Neuronal stem cell (in vitro differentiated cells): ENCODE measurements around the gene TMPRSS3.

ENCODE experiments used
- DNase-seq: peaks from one replicate; pipeline ENCODE4 v3.0.0-alpha.2; 2013; ENCODE audit warnings: low spot score
- H2AFZ ChIP-seq: one replicate; pipeline ENCODE4 v1.6.1; 2013; ENCODE audit warnings: mild to moderate bottlenecking, low read length, inconsistent platforms
- H2AK5ac ChIP-seq: 2 replicates; pipeline ENCODE4 v1.6.1; 2013; ENCODE audit warnings: low read depth, mild to moderate bottlenecking, inconsistent platforms, low read length, moderate library complexity, mixed read lengths
- H2BK120ac ChIP-seq: 2 replicates; pipeline ENCODE4 v1.6.1; 2013; ENCODE audit warnings: low read depth, mild to moderate bottlenecking, inconsistent platforms, low read length, moderate library complexity, mixed read lengths
- H2BK12ac ChIP-seq: one replicate; pipeline ENCODE4 v1.6.1; 2013; ENCODE audit warnings: low read length, inconsistent platforms
- H2BK15ac ChIP-seq: 2 replicates; pipeline ENCODE4 v1.6.1; 2013; ENCODE audit warnings: mild to moderate bottlenecking, low read length, inconsistent platforms, mixed read lengths
- H2BK5ac ChIP-seq: one replicate; pipeline ENCODE4 v1.6.1; 2013; ENCODE audit warnings: inconsistent platforms, mild to moderate bottlenecking, low read length, moderate library complexity
- H3K14ac ChIP-seq: one replicate; pipeline ENCODE4 v1.6.1; 2013; ENCODE audit warnings: low read length, inconsistent platforms
- H3K18ac ChIP-seq: 2 replicates; pipeline ENCODE4 v1.6.1; 2013; ENCODE audit warnings: low read length, inconsistent platforms
- H3K23ac ChIP-seq: 2 replicates; pipeline ENCODE4 v1.6.1; 2013; ENCODE audit warnings: low read depth, mild to moderate bottlenecking, mixed read lengths, low read length, inconsistent platforms; ENCODE audit not compliant: poor library complexity
- H3K27ac ChIP-seq: replicated peaks from 3 replicates; pipeline ENCODE4 v1.5.1; 2013; ENCODE audit warnings: low read length, inconsistent platforms
- H3K27me3 ChIP-seq, 3 experiments: 2 replicates each; pipeline ENCODE4 v1.6.1; 2013; ENCODE audit warnings: low read length in 3 of 3, mild to moderate bottlenecking in 2 of 3, inconsistent platforms in 1 of 3, low read depth in 1 of 3, mixed read lengths in 1 of 3, moderate library complexity in 1 of 3; ENCODE audit not compliant: control insufficient read depth in 3 of 3, insufficient read depth in 3 of 3
- H3K36me3 ChIP-seq, 2 donors: replicated peaks in 1 of 2; 2 replicates each; pipeline ENCODE4 v1.6.1; 2013; ENCODE audit warnings: low read length in 2 of 2; ENCODE audit not compliant: control insufficient read depth in 2 of 2, insufficient read depth in 2 of 2
- H3K4ac ChIP-seq: 2 replicates; pipeline ENCODE4 v1.6.1; 2013; ENCODE audit warnings: inconsistent platforms, mild to moderate bottlenecking, low read length, moderate library complexity
- H3K4me1 ChIP-seq, 2 donors: 1 replicate in 1 of 2; 2 replicates in 1 of 2; pipeline ENCODE4 v1.6.1; 2013; ENCODE audit warnings: low read length in 2 of 2, low read depth in 1 of 2; ENCODE audit not compliant: control insufficient read depth in 2 of 2, insufficient read depth in 1 of 2
- H3K4me2 ChIP-seq: one replicate; pipeline ENCODE4 v1.6.1; 2013; ENCODE audit warnings: mild to moderate bottlenecking, low read length, inconsistent platforms; ENCODE audit not compliant: insufficient read depth, poor library complexity, severe bottlenecking
- H3K4me3 ChIP-seq, 2 donors: 2 replicates each; pipeline ENCODE4 v1.5.1; 2013; ENCODE audit warnings: low read length in 2 of 2, mild to moderate bottlenecking in 2 of 2, inconsistent platforms in 1 of 2, moderate library complexity in 1 of 2
- H3K79me1 ChIP-seq: one replicate; pipeline ENCODE4 v1.6.1; 2013; ENCODE audit warnings: low read depth, mild to moderate bottlenecking, inconsistent platforms, low read length, moderate library complexity
- H3K9ac ChIP-seq: one replicate; pipeline ENCODE4 v1.6.1; 2013; ENCODE audit warnings: mild to moderate bottlenecking, low read depth, low read length, inconsistent platforms; ENCODE audit not compliant: poor library complexity
- H3K9me3 ChIP-seq, 2 donors: replicated peaks in 1 of 2; 2 replicates each; pipeline versions ENCODE3 to v1.6.1; 2013; ENCODE audit warnings: low read length in 2 of 2, mild to moderate bottlenecking in 2 of 2, inconsistent platforms in 1 of 2, low read depth in 1 of 2, mixed read lengths in 1 of 2, moderate library complexity in 1 of 2; ENCODE audit not compliant: control insufficient read depth in 2 of 2, insufficient read depth in 1 of 2
- H4K8ac ChIP-seq: one replicate; pipeline ENCODE4 v1.6.1; 2013; ENCODE audit warnings: low read depth, mild to moderate bottlenecking, inconsistent platforms, low read length, moderate library complexity
- H4K91ac ChIP-seq: one replicate; pipeline ENCODE4 v1.6.1; 2013; ENCODE audit warnings: low read length, low read depth, mild to moderate bottlenecking, inconsistent platforms; ENCODE audit not compliant: poor library complexity
- whole genome bisulfite sequencing, 2 donors: extraction: QIAGEN DNeasy Blood & Tissue Kit; methylation state at CpG; one replicate each; pipeline ENCODE4 v1.1.7; 2013; ENCODE audit warnings: missing lambda C conversion rate in 2 of 2, mixed read lengths in 1 of 2; ENCODE audit not compliant: insufficient read length in 2 of 2, insufficient replicate concordance in 1 of 2; ENCODE audit errors: extremely low coverage in 2 of 2; 5-methylcytosine and 5-hydroxymethylcytosine counted together

Gene TMPRSS3

GRCh38 chr21:42336054-42336453 lies 59.8 kb downstream of the TMPRSS3 start:
- no CpG with 5 or more reads among the region's 10 CpGs for WGBS, 2 donors
- Histone ChIP-seq H3K23ac (no peak overlapping the region), H2BK12ac (no peak overlapping the region), H3K4me3 (no peak overlapping the region), H3K36me3 (no peaks in the 10 kb centered on the region), H3K27me3 (no peaks in the 10 kb centered on the region), H3K27ac (no peak overlapping the region), H2BK5ac (no peak overlapping the region), H2BK120ac (no peak overlapping the region), H3K18ac (no peak overlapping the region), H3K9me3 (peaks cover 0 to 5% of the 10 kb centered on the region in 2 donors), H3K9ac (no peak overlapping the region), H2AFZ (peak overlapping the region; percentile 24), H3K14ac (no peak overlapping the region), H4K8ac (no peak overlapping the region), H3K4me1 (peaks cover 0 to 5% of the 10 kb centered on the region in 2 donors), H2BK15ac (no peak overlapping the region), H2AK5ac (no peak overlapping the region), H3K79me1 (no peaks in the 10 kb centered on the region), H3K4me2 (no peak overlapping the region), H3K4ac (no peak overlapping the region), H4K91ac (no peak overlapping the region)
- no peak for DNase-seq

GRCh38 chr21:42332557-42333317 lies 63.1 kb downstream of the TMPRSS3 start:
- Histone ChIP-seq H3K9ac (no peak overlapping the region), H3K18ac (no peak overlapping the region), H3K23ac (no peak overlapping the region), H2BK12ac (no peak overlapping the region), H2AFZ (no peak overlapping the region), H3K4me2 (no peak overlapping the region), H3K4ac (no peak overlapping the region), H3K14ac (no peak overlapping the region), H3K9me3 (peaks cover 0 to 5% of the 10 kb centered on the region in 2 donors), H2BK5ac (no peak overlapping the region), H2AK5ac (no peak overlapping the region), H3K36me3 (no peaks in the 10 kb centered on the region), H4K8ac (no peak overlapping the region), H2BK120ac (no peak overlapping the region), H3K27me3 (no peaks in the 10 kb centered on the region), H3K4me3 (no peak overlapping the region), H3K27ac (no peak overlapping the region), H3K79me1 (no peaks in the 10 kb centered on the region), H2BK15ac (no peak overlapping the region), H3K4me1 (peaks cover 0 to 2% of the 10 kb centered on the region in 2 donors), H4K91ac (no peak overlapping the region)
- no peak for DNase-seq
- no CpG with 5 or more reads among the region's 5 CpGs for WGBS, 2 donors

GRCh38 chr21:42331660-42332059 lies 64.2 kb downstream of the TMPRSS3 start:
- no peak overlapping the region for H3K4me3 ChIP-seq
- H3K14ac ChIP-seq: no peak overlapping the region
- H4K8ac ChIP-seq: no peak overlapping the region
- H3K9me3 ChIP-seq: peaks cover 0 to 5% of the 10 kb centered on the region in 2 donors
- H3K18ac ChIP-seq: no peak overlapping the region
- no peak overlapping the region for H4K91ac ChIP-seq
- no peak overlapping the region for H2AK5ac ChIP-seq
- H2BK12ac ChIP-seq: no peak overlapping the region
- H3K4me2 ChIP-seq: no peak overlapping the region
- no peaks in the 10 kb centered on the region for H3K36me3 ChIP-seq
- no peak overlapping the region for H2BK5ac ChIP-seq
- no peak overlapping the region for H3K4ac ChIP-seq
- DNase-seq: no peak
- no peak overlapping the region for H3K9ac ChIP-seq
- no peaks in the 10 kb centered on the region for H3K79me1 ChIP-seq
- no peak overlapping the region for H3K27ac ChIP-seq
- no peaks in the 10 kb centered on the region for H3K27me3 ChIP-seq
- H3K23ac ChIP-seq: no peak overlapping the region
- H2BK15ac ChIP-seq: no peak overlapping the region
- H2BK120ac ChIP-seq: no peak overlapping the region
- H3K4me1 ChIP-seq: peaks cover 0 to 2% of the 10 kb centered on the region in 2 donors
- H2AFZ ChIP-seq: no peak overlapping the region

- WGBS, 2 donors: no CpG with 5 or more reads among the region's 4 CpGs
These were observed 65.2 kb downstream of the TMPRSS3 start for GRCh38 chr21:42330380-42331371.

More at GRCh38 chr21:42330380-42331371, 65.2 kb downstream of the TMPRSS3 start:
- H3K14ac ChIP-seq: no peak overlapping the region
- H2BK120ac ChIP-seq: no peak overlapping the region
- H4K91ac ChIP-seq: no peak overlapping the region
- no peaks in the 10 kb centered on the region for H3K4me1 ChIP-seq
- H3K4me3 ChIP-seq: peak overlapping the region in 1 of 2 donors; percentile 2
- H2BK15ac ChIP-seq: no peak overlapping the region
- no peaks in the 10 kb centered on the region for H3K27me3 ChIP-seq
- no peak overlapping the region for H3K23ac ChIP-seq
- H3K79me1 ChIP-seq: no peaks in the 10 kb centered on the region
- H4K8ac ChIP-seq: no peak overlapping the region
- no peak overlapping the region for H2AFZ ChIP-seq
- peaks cover 0 to 5% of the 10 kb centered on the region in 2 donors for H3K9me3 ChIP-seq
- no peak overlapping the region for H2AK5ac ChIP-seq
- no peak overlapping the region for H3K27ac ChIP-seq
- H3K36me3 ChIP-seq: no peaks in the 10 kb centered on the region
- no peak for DNase-seq
- no peak overlapping the region for H3K4me2 ChIP-seq
- no peak overlapping the region for H3K9ac ChIP-seq
- no peak overlapping the region for H2BK5ac ChIP-seq
- no peak overlapping the region for H3K18ac ChIP-seq
- H2BK12ac ChIP-seq: no peak overlapping the region
- H3K4ac ChIP-seq: no peak overlapping the region
